HCT116 (cell line): ENCODE results near the gene MSH2.

Experiments
- ATF3 ChIP-seq: IDR thresholded peaks from 2 replicates; pipeline ENCODE4 v1.6.1; 2012
- CTCF ChIP-seq, 3 experiments: fragments of 200-600 bp in 1 of 3; sonication (generic) in 1 of 3; IDR thresholded peaks in 2 of 3; conservative IDR thresholded peaks in 1 of 3; 2 replicates each; pipeline ENCODE4 v1.5.1; 2012 to 2017; ENCODE audit warnings: low read depth in 2 of 3, low read length in 2 of 3, antibody characterized with exemption in 1 of 3, borderline replicate concordance in 1 of 3, control low read depth in 1 of 3, mild to moderate bottlenecking in 1 of 3, mixed read lengths in 1 of 3, mixed run types in 1 of 3, moderate library complexity in 1 of 3; ENCODE audit not compliant: insufficient read depth in 1 of 3
- EGR1 ChIP-seq: IDR thresholded peaks from 2 replicates; pipeline ENCODE4 v1.6.1; 2012; ENCODE audit warnings: low read depth
- EZH2 ChIP-seq: fragments of 200-600 bp; sonication (generic); IDR thresholded peaks from 2 replicates; pipeline ENCODE4 v1.6.1; 2017; ENCODE audit warnings: antibody characterized with exemption, mixed run types
- JUND ChIP-seq: IDR thresholded peaks from 2 replicates; pipeline ENCODE4 v1.6.1; 2012
- POLR2A ChIP-seq: IDR thresholded peaks from 2 replicates; pipeline ENCODE4 v1.7.0; 2011; ENCODE audit warnings: borderline replicate concordance; ENCODE audit not compliant: insufficient read depth, insufficient read length; ENCODE audit errors: extremely low read depth
- POLR2AphosphoS5 ChIP-seq: IDR thresholded peaks from 2 replicates; pipeline ENCODE4 v1.6.1; 2011; ENCODE audit warnings: mild to moderate bottlenecking, low read depth, low read length, moderate library complexity
- RAD21 ChIP-seq: IDR thresholded peaks from 2 replicates; pipeline ENCODE4 v1.6.1; 2012; ENCODE audit warnings: low read depth, mild to moderate bottlenecking
- REST ChIP-seq: IDR thresholded peaks from 2 replicates; pipeline ENCODE4 v1.6.1; 2012; ENCODE audit warnings: low read depth
- SIN3A ChIP-seq: IDR thresholded peaks from 2 replicates; pipeline ENCODE4 v1.6.1; 2012; ENCODE audit warnings: low read depth
- SP1 ChIP-seq: IDR thresholded peaks from 2 replicates; pipeline ENCODE4 v1.6.1; 2012; ENCODE audit warnings: low read depth
- TCF7L2 ChIP-seq: IDR thresholded peaks from 2 replicates; pipeline ENCODE4 v1.7.0; 2011; ENCODE audit warnings: borderline replicate concordance, inconsistent platforms; ENCODE audit not compliant: insufficient read depth, insufficient read length; ENCODE audit errors: extremely low read depth
- YY1 ChIP-seq: IDR thresholded peaks from 2 replicates; pipeline ENCODE4 v1.6.1; 2011; ENCODE audit warnings: low read length, low read depth, moderate library complexity, mild to moderate bottlenecking; ENCODE audit not compliant: insufficient replicate concordance; ENCODE audit errors: extremely low read depth
- ZFX ChIP-seq: fragments of 450-650 bp; IDR thresholded peaks from 2 replicates; pipeline ENCODE4 v1.6.1; 2017

GRCh38 chr2:47459021-47459420 is 56.1 kb downstream of the MSH2 start:
- TF ChIP-seq ATF3, result no peak
- TF ChIP-seq CTCF (IDR thresholded peaks at IDR 0.05 in 2 of 3, conservative IDR thresholded peaks at IDR 0.05 in 1 of 3; ENCODE audit: borderline replicate concordance in 1 of 3, insufficient read depth in 1 of 3, low read depth in 2 of 3, low read length in 2 of 3), result no peak
- no peak for TF ChIP-seq YY1
- TF ChIP-seq POLR2AphosphoS5, result no peak
- TF ChIP-seq REST, result no peak
- no peak for TF ChIP-seq SIN3A
- TF ChIP-seq TCF7L2, result no peak
- TF ChIP-seq POLR2A, result no peak
- no peak for TF ChIP-seq JUND
- TF ChIP-seq EGR1, result no peak
- no peak for TF ChIP-seq RAD21
- TF ChIP-seq EZH2, result no peak
- TF ChIP-seq ZFX, result no peak
- no peak for TF ChIP-seq SP1
